Neural progenitor cell (in vitro differentiated cells): Measurements from ENCODE around the gene MYH6. TPM values are rescaled to one million over a fixed set of nuclear protein-coding genes. Genes with fewer than 3 reads are reported as not detected.

Experiments
- DNase-seq: peaks from one replicate; pipeline ENCODE4 v3.0.0-alpha.2; 2016; ENCODE audit warnings: low spot score
- H2AFZ ChIP-seq: fragments of 200-600 bp; sonication (generic); replicated peaks from 2 replicates; pipeline ENCODE4 v1.6.1; 2016; ENCODE audit warnings: antibody characterized with exemption
- H3F3A ChIP-seq: fragments of 200-600 bp; sonication (generic); 2 replicates; pipeline ENCODE4 v1.6.1; 2016; ENCODE audit warnings: antibody characterized with exemption, low read depth
- H3K27ac ChIP-seq: fragments of 200-600 bp; sonication (generic); 2 replicates; pipeline ENCODE4 v1.5.1; 2016; ENCODE audit warnings: mild to moderate bottlenecking
- H3K27me3 ChIP-seq: fragments of 200-600 bp; sonication (generic); 2 replicates; pipeline ENCODE4 v1.6.1; 2016; ENCODE audit warnings: mild to moderate bottlenecking, moderate library complexity
- H3K36me3 ChIP-seq: fragments of 200-600 bp; sonication (generic); 2 replicates; pipeline ENCODE4 v1.5.1; 2016
- H3K4me1 ChIP-seq: fragments of 200-600 bp; sonication (generic); 2 replicates; pipeline ENCODE4 v1.6.1; 2016; ENCODE audit warnings: mixed run types
- H3K4me2 ChIP-seq: fragments of 200-600 bp; sonication (generic); 2 replicates; pipeline ENCODE4 v1.6.1; 2016
- H3K4me3 ChIP-seq: fragments of 200-600 bp; sonication (generic); 2 replicates; pipeline ENCODE4 v1.5.1; 2016
- H3K79me2 ChIP-seq: fragments of 200-600 bp; sonication (generic); 2 replicates; pipeline ENCODE4 v1.6.1; 2016; ENCODE audit warnings: low read depth
- H3K9ac ChIP-seq: fragments of 200-600 bp; sonication (generic); 2 replicates; pipeline ENCODE4 v1.6.1; 2016
- H3K9me3 ChIP-seq: fragments of 200-600 bp; sonication (generic); 2 replicates; pipeline ENCODE4 v1.5.1; 2016; ENCODE audit warnings: low read depth
- H4K20me1 ChIP-seq: fragments of 200-600 bp; sonication (generic); 2 replicates; pipeline ENCODE4 v1.6.1; 2016; ENCODE audit warnings: low read depth
- H3K27ac Mint-ChIP-seq: 3 replicates; pipeline ENCODE4 v1.8.0; 2021; ENCODE audit warnings: mixed read lengths
- H3K27me3 Mint-ChIP-seq: 2 replicates; pipeline ENCODE4 v1.8.0; 2022; ENCODE audit warnings: low read depth, mild to moderate bottlenecking, inconsistent platforms, moderate library complexity, mixed read lengths; ENCODE audit not compliant: insufficient read depth
- H3K36me3 Mint-ChIP-seq: 3 replicates; pipeline ENCODE4 v1.8.0; 2021; ENCODE audit warnings: mixed read lengths
- H3K4me1 Mint-ChIP-seq: 3 replicates; pipeline ENCODE4 v1.8.0; 2021; ENCODE audit warnings: mixed read lengths
- H3K4me3 Mint-ChIP-seq: 3 replicates; pipeline ENCODE4 v1.8.0; 2021; ENCODE audit warnings: mild to moderate bottlenecking, moderate library complexity, mixed read lengths
- H3K9me3 Mint-ChIP-seq: 3 replicates; pipeline ENCODE4 v1.8.0; 2020; ENCODE audit warnings: mixed read lengths
- EZH2 ChIP-seq: fragments of 200-600 bp; sonication (generic); IDR thresholded peaks from 2 replicates; pipeline ENCODE4 v1.6.1; 2017; ENCODE audit warnings: antibody characterized with exemption, mild to moderate bottlenecking, moderate library complexity
- EZH2phosphoT487 ChIP-seq: fragments of 200-600 bp; sonication (generic); IDR thresholded peaks from 2 replicates; pipeline ENCODE4 v1.6.1; 2017; ENCODE audit warnings: antibody characterized with exemption
- total RNA-seq: library from RNA; depleted of rRNA; stranded (reverse); fragments of >200 nt; gene quantifications from 2 replicates; pipeline ENCODE4 v1.2.3, GENCODE V29; 2015; ENCODE audit warnings: low replicate concordance
- TF ChIP-seq, protein P1 (sequence below): fragments of 200-600 bp; sonication (generic); IDR thresholded peaks from 2 replicates; pipeline ENCODE4 v1.5.1; 2017; ENCODE audit warnings: antibody characterized with exemption, mild to moderate bottlenecking

The MYH6 gene
- total RNA-seq, 1 donor from 2014 or later: not detected

GRCh38 chr14:23435543-23436326 is 27.7 kb upstream of the MYH6 start, which contains the start of gene MYH7:
Gene MYH7 (minus strand): TSS chr14:23435660. CDS start chr14:23433732, 1,928 bp downstream.
- H3K36me3 ChIP-seq: no peaks in the 10 kb centered on the region
- H3K4me1 ChIP-seq: peaks cover 48% of the 10 kb centered on the region
- no peaks in the 10 kb centered on the region for H3K9me3 ChIP-seq
- no peak within 1 kb of the TSS for H2AFZ ChIP-seq
- TF ChIP-seq EZH2phosphoT487: no peak
- no peak for TF ChIP-seq EZH2
- TF ChIP-seq, protein P1, sequence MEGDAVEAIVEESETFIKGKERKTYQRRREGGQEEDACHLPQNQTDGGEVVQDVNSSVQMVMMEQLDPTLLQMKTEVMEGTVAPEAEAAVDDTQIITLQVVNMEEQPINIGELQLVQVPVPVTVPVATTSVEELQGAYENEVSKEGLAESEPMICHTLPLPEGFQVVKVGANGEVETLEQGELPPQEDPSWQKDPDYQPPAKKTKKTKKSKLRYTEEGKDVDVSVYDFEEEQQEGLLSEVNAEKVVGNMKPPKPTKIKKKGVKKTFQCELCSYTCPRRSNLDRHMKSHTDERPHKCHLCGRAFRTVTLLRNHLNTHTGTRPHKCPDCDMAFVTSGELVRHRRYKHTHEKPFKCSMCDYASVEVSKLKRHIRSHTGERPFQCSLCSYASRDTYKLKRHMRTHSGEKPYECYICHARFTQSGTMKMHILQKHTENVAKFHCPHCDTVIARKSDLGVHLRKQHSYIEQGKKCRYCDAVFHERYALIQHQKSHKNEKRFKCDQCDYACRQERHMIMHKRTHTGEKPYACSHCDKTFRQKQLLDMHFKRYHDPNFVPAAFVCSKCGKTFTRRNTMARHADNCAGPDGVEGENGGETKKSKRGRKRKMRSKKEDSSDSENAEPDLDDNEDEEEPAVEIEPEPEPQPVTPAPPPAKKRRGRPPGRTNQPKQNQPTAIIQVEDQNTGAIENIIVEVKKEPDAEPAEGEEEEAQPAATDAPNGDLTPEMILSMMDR: no peak
- H3K4me2 ChIP-seq: peak within 1 kb of the TSS; percentile 42
- H3K27ac ChIP-seq: peak within 1 kb of the TSS; percentile 41
- Mint-ChIP-seq H3K27ac (peak within 1 kb of the TSS; percentile 100), H3K4me3 (peak within 1 kb of the TSS; percentile 31), H3K4me1 (peaks cover 70% of the 10 kb centered on the region), H3K36me3 (peaks cover 2% of the 10 kb centered on the region), H3K27me3 (peaks cover 13% of the 10 kb centered on the region), H3K9me3 (peaks cover 5% of the 10 kb centered on the region)
- H3K27me3 ChIP-seq: no peaks in the 10 kb centered on the region
- no peaks in the 10 kb centered on the region for H3K79me2 ChIP-seq
- peak; percentile 39 for DNase-seq
- H4K20me1 ChIP-seq: no peaks in the 10 kb centered on the region
- no peak within 1 kb of the TSS for H3K9ac ChIP-seq
- H3F3A ChIP-seq: peaks cover 37% of the 10 kb centered on the region
- H3K4me3 ChIP-seq: no peak within 1 kb of the TSS

- no peak overlapping the region for H3K4me2 ChIP-seq
- no peaks in the 10 kb centered on the region for H3K79me2 ChIP-seq
- peaks cover 56% of the 10 kb centered on the region for H3K4me1 ChIP-seq
- H3K27ac Mint-ChIP-seq: peak overlapping the region; percentile 100
- H3K27ac ChIP-seq: no peak overlapping the region
- H3K4me3 ChIP-seq: no peak overlapping the region
- peaks cover 2% of the 10 kb centered on the region for H3K36me3 Mint-ChIP-seq
- TF ChIP-seq, protein P1: no peak
- no peak for TF ChIP-seq EZH2phosphoT487
- no peak for TF ChIP-seq EZH2
- no peaks in the 10 kb centered on the region for H3K36me3 ChIP-seq
- peaks cover 4% of the 10 kb centered on the region for H3K27me3 Mint-ChIP-seq
- H2AFZ ChIP-seq: no peak overlapping the region
- peaks cover 5% of the 10 kb centered on the region for H3K9me3 Mint-ChIP-seq
- no peaks in the 10 kb centered on the region for H3K9me3 ChIP-seq
- H4K20me1 ChIP-seq: no peaks in the 10 kb centered on the region
- H3K4me1 Mint-ChIP-seq: peaks cover 77% of the 10 kb centered on the region
- H3K27me3 ChIP-seq: no peaks in the 10 kb centered on the region
- peak overlapping the region; percentile 17 for H3K4me3 Mint-ChIP-seq
- H3F3A ChIP-seq: peaks cover 37% of the 10 kb centered on the region
- H3K9ac ChIP-seq: no peak overlapping the region
- DNase-seq: no peak
Measured at GRCh38 chr14:23434488-23435222, 26.6 kb upstream of the MYH6 start.

DNA sequence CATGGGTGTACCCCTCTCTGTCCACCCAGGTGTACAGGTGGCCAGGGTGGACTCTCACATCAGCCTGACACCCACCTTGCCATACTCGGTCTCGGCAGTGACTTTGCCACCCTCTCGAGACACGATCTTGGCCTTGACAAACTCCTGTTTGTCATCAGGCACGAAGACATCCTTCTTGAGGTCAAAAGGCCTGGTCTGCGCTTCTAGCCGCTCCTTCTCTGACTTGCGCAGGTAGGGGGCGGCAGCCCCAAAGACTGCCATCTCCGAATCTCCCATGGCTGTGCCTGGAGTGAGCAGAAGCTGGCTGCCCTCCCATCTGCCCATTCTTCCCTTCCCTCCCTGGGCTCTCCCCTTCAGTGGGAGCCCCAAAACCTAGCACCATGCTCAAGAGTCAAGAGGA is 25.4 kb upstream of the MYH6 start:
- H3K4me1 ChIP-seq: peaks cover 47% of the 10 kb centered on the region
- no peak overlapping the region for H3K4me3 ChIP-seq
- no peak overlapping the region for H3K27ac ChIP-seq
- H3K79me2 ChIP-seq: no peaks in the 10 kb centered on the region
- peak overlapping the region; percentile 43 for H3K4me3 Mint-ChIP-seq
- peaks cover 5% of the 10 kb centered on the region for H3K9me3 Mint-ChIP-seq
- no peaks in the 10 kb centered on the region for H4K20me1 ChIP-seq
- TF ChIP-seq EZH2: no peak
- TF ChIP-seq, protein P1: peak; percentile 8
- no peak overlapping the region for H2AFZ ChIP-seq
- no peaks in the 10 kb centered on the region for H3K9me3 ChIP-seq
- peak overlapping the region; percentile 95 for H3K27ac Mint-ChIP-seq
- H3K4me1 Mint-ChIP-seq: peaks cover 71% of the 10 kb centered on the region
- H3K36me3 Mint-ChIP-seq: peaks cover 2% of the 10 kb centered on the region
- peaks cover 26% of the 10 kb centered on the region for H3F3A ChIP-seq
- H3K9ac ChIP-seq: no peak overlapping the region
- no peaks in the 10 kb centered on the region for H3K27me3 ChIP-seq
- no peaks in the 10 kb centered on the region for H3K36me3 ChIP-seq
- DNase-seq: no peak
- H3K27me3 Mint-ChIP-seq: peaks cover 4% of the 10 kb centered on the region
- no peak overlapping the region for H3K4me2 ChIP-seq
